Adrenal gland (tissue), 5 donors: Measurements from ENCODE around the gene CPSF4.

Source experiments
- POLR2A ChIP-seq, 2 donors: fragments of 450-650 bp; IDR thresholded peaks; one replicate each; pipeline ENCODE4 v1.6.1; 2017; ENCODE audit warnings: antibody characterized with exemption in 2 of 2, mild to moderate bottlenecking in 2 of 2, moderate library complexity in 1 of 2
- TF ChIP-seq, protein P1 (sequence below), 6 experiments: fragments of 450-650 bp in 4 of 6; fragments of 200-600 bp in 2 of 6; sonication (generic) in 1 of 6; IDR thresholded peaks; 1 replicate in 5 of 6; 2 replicates in 1 of 6; pipeline versions ENCODE4 v1.5.1 to v1.8.0; 2016 to 2021; ENCODE audit warnings: antibody characterized with exemption in 6 of 6, mild to moderate bottlenecking in 2 of 6, moderate library complexity in 1 of 6
- donor health status: DM: no; HTN: no; CAD: no.

DNA sequence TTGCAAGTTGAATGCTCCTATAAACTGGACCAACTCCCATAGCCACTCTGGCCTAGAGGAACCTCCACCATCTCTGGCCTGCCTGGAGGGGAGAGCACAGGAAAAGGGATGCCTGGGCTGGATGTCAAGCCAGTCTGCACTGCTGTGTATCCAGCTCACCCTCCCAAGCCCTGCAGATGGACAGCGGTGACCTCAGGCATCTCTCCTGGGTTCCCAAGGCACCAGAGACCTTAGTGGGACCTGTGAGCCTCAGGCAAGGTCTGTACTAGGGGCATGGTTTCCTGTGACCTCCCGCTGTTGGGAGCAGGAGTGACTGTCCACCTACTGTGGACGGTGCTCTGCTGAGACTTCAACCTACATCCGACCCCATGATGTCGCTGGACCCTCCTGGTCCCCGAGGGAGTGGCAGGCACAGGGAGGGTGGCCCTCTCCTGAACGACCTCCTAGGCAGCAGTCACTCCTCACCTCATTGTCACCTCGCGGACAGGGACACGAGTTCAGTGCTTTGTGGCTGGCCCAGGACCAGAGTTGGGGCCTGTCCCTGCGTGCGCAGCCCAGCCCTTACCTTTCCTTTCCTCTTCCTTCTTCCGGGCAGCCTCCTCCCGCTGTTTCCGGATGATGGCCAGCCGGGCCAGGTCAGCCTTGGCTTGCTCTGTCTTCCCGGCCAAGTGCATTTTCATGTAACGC is 41.3 kb upstream of the CPSF4 start:
- TF ChIP-seq, protein P1, sequence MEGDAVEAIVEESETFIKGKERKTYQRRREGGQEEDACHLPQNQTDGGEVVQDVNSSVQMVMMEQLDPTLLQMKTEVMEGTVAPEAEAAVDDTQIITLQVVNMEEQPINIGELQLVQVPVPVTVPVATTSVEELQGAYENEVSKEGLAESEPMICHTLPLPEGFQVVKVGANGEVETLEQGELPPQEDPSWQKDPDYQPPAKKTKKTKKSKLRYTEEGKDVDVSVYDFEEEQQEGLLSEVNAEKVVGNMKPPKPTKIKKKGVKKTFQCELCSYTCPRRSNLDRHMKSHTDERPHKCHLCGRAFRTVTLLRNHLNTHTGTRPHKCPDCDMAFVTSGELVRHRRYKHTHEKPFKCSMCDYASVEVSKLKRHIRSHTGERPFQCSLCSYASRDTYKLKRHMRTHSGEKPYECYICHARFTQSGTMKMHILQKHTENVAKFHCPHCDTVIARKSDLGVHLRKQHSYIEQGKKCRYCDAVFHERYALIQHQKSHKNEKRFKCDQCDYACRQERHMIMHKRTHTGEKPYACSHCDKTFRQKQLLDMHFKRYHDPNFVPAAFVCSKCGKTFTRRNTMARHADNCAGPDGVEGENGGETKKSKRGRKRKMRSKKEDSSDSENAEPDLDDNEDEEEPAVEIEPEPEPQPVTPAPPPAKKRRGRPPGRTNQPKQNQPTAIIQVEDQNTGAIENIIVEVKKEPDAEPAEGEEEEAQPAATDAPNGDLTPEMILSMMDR (IDR thresholded peaks at IDR 0.05) = no peak
- TF ChIP-seq POLR2A (IDR thresholded peaks at IDR 0.05) = no peak
